Activated CD4-positive, CD25-positive, alpha-beta regulatory T cell treated with anti-CD3 and anti-CD28 coated beads, Interleukin-2, amount 50 U/mL, for 72 hours (primary cell): ENCODE data around the gene RIIAD1.
"Not testable (repeated sequence)": the region's sequence is repeated elsewhere in the genome, so short reads cannot be mapped to it uniquely, and the experiment has no call there.

Experiments used
- DNase-seq: peaks from one replicate; pipeline ENCODE4 v3.0.0; 2021

The RIIAD1 gene

DNA sequence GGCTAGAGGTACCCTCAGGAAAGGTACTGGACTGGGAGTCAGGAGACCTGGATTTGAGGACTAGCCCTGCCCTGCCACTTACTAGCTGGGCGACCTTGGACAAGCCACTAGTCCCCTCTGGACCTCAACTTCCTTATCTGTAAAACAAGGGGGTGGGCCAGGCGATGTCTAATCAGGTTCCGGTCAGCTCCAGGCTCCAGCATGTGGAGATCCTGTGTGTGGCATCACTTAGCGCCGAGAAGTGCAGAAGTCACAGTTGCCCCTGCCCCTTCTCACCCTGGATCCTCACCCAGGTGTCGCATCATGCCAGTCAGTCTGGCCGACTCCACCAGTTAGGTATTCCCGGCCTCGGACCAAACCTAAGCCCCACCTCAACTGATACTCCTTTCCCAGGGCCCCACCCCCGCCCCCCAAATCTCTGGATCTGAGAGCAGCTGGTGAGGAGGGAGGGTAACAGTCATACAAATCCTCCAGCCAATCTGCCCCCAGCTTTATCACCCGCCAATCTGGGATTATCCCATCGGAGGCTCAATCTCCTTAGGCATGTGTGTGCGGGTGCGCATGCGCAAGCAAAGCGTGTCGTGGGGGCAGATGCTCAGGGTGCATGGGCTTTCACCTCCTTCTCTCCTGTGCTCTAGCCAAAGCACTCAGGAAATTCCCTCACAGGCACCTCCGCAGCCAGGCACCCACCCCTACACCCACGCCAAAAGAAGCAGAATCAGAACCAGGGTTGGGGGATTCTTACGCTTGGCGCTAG, 10.1 kb upstream of the RIIAD1 start:
- no peak for DNase-seq

DNA sequence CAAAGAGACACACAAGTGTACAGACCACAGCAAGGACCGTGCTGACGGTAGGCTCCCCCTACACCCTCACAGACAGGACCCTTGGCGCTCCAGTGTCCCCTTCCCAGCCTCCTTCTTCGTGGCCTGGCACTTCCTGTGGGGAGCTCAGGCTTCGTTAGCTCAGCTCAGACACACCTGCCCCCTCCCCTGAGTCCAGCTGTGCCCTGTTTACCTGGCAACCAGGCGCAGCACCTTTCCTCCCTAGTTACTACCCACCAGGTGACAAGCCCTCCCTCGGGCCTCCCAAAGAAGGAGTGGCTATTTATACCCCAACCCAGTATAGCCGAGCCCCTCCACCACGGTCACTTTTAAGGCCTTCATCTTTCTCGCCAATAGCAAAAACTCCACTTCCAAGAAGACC, 9.4 kb upstream of the RIIAD1 start:
- no peak for DNase-seq

DNA sequence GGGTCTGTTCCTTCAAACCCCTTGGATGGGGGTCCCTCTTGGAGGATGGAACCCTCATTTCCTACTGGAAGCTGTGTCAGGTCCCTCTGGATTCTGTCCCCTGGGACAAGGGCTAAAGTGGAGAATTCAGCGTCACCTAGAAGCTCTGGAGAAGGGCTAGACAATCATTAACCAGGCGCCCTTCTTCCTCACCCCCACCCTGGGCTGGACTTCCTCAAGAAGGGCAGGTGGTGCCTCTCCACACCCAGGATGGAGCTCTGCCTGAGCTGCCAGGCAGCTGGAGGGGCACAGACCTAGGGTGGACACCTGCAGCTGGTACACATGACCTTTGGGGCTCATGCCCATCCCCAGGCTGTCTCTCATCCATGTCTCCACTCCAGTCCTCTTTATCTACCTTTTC, 8.3 kb upstream of the RIIAD1 start:
- DNase-seq = no peak

DNA sequence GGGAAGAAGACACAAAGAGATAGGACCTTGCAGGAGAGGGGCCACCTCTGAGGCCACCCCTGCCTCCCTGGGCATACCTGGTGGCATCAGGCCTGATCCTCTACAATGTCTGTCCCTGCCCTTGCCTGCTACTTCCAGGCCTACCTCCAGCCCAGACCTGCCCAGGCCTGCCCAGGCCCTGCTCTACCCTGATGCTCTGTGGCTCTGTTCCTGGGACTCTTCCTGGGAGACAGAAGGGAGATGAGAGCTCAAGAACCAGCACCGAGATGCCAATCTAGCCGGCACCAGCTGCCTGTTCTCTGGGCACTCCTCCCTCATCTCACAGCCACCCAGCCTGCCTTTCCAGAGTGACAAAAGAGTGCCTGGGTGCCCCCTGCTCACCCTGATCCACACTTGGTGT, 7.4 kb upstream of the RIIAD1 start:
- DNase-seq = no peak

DNA sequence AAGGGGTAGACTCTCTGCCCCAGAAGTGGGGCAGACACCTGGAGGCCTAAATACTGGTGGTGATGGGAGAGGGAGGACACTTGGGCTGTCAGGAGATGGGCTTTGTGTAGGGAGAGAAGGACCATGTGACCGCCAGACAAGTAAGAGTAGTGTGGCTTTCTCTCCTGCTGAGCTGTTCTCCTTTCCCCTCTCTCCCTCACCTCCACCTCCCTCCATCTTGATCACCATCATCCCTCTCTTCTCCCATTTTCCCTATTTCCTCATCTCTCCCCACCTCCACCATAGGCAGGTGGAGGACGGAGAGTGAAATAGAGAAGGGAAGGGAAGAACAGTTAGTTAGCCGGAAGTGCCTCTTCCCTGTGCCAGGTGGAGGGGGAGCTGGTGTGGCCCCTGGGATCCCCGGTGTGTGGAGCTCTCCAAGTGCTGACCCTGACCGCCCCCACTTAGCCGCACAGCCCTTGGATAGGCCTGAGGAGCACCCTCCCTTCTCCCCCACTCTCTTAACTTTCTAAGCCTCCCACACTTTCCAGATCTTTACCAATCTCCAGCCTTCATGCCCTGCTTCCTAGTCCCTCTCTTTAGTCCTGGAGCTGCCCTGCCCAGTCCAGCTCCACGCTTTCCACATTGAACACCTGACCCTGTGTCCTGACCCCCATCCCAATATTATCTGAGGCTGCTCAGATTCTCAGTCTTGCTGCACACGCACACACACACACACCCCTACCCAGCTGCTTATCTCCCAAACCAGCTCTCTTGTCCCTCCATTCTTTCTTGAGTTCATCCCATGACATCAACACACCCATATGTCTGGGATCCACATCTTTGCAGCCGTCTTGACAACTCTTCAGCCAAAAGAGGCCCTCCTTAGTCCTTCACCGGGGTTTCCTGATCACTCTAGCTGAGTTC, 6.2 kb upstream of the RIIAD1 start:
- no peak for DNase-seq

DNA sequence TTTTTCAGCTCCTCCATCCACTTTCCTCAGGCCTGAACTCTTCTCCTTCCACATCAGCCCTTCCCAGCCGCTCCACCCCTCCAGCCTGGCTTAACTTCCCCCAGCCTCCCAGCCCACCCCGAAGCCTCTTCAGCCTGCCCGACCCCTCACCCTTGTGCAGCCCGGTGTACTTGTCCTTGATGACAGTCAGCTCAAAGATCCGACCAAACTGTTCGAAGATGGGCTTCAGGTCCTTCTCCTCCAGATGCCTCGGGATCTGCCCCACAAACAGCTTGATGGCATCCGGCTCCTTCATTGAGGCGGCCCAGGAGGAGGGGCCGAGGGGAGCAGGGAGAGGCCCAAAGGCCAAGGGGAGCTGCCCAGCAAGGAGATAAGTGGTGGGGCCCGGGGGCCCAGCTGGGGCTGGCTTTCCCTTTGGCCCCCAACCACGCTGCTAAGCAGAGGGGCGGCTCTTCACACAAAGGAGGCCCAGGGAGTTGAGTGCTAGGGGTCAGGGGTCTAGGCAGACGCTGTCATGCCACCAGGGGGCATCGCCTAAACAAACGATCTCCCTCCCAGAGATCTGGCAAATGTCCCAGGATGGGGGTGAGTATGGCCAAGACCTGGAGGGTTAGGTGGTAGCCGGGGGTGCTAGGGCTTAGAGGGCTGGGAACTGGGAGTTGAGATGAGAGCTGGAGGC, 5.5 kb upstream of the RIIAD1 start:
- DNase-seq = no peak

DNA sequence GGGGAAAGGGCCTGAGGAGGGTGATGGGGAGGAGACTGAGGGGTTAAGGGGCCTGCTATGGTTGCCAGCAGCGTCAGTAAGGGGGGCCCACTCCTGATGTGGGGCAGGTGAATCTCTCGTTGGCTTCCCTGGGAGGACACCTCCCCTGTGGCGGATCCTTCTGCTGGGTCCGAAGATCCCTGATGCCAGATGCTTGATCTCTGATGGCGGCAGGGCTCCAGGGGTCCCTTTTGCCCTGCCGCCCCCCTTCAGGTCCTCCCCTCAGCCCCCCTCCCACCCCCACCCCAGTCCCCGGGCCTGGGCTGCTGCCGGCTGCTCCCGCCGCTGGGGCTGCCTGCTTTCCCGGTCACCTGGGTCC, 4.9 kb upstream of the RIIAD1 start:
- DNase-seq = no peak

DNA sequence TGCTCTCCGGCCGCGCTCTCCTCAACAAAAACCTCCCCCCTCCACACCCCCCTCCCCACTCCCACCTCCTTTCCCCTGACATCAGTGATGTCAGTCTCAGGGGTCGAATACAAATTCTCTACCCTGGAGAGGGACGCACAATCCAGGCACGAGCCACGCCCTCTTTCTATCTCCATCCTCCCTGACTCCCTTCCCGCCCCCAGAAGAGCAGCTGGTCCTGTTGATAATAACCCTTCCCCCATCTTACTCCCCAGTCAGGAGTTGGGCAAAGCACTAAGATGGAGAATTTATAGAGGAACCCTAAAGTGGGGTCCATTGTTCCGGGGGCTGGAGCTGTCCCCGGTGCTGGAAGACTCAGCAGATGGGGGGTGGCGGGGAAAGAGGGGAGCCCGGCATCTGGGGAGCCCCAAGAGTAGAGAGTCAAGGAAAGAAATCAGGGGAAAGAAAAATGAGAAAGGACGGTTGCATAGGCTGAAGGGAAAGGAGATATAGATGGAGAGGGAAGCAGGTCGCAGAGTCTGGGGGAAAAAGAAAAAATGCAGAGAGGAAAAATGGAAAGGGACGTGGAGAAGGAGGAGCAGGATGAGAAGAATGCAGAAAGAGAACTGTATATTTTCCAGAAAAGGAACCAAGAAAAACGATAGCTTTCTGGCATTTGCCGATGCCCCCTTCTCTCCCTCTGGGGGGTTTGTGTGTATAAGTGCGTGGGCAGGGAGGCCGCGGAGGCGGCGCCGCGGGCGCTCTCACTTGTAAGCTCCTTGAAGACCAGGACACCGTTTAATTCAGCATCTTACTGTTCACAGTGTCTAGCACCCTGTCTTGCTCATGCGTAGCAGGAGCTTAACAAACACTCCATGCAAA, 4.3 kb upstream of the RIIAD1 start, which contains the start of gene CELF3:
Gene CELF3, minus strand, starts transcription at position 33 of the 861 bp plus-strand sequence. CDS start 783 bp downstream, outside the sequence.
- no peak for DNase-seq

DNA sequence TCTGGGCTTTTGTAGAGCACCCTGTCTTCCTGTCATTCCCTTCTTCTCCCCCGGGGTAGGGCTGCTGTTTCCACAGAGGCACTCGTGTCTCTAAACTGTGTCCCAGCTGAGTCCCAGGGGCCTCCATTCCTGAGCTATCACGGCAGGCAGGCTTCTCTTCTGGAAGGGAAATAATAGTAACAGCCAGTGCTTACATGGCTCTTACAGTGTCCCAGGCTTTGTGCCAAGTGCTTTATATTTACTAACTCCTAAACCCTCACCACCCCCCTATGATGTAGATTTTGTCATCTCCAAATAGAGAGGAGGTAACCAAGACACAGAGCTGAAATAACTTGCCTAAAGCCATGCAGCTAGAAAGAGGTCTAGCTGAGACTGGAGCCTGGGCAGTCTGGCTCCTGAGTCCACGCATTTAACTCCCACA, 3.3 kb upstream of the RIIAD1 start:
- DNase-seq = no peak

DNA sequence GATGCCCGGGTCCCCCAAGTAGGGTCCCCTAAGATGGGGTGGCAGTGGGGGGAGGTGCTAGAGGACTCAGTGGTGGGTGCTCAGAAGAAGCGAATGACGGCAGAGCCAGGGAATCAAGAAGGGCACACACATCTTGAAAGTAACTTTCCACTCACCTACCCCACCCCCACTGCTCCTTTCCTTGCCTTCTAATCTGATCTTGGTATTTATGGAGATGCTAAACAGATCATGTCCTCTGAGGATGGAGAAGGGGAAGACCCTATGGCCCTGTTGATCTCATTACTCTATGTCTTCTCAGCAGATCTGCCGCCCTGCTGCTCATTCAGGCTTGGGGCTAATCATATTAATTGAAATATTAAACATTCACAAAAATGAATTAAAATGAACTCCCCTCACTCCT, 2.7 kb upstream of the RIIAD1 start:
- no peak for DNase-seq

DNA sequence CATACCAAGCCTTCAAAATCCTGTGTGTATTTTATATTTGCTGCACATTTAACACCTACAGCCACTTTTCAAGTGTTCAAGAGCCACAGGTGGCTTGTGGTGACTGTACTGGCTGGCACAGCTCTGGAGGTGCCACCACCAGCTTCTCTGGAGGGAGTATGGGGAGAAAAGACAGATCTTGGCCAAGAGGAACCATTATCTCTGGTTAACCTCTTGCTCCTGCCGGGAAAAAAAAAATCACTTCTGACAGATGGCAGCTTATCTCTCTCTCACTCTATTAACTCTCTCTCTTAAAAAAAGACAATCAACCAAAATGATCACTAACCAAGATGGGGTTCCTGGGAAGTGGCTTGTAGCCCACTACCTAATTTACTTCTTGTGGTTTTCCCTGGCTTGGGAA, 1.2 kb upstream of the RIIAD1 start:
- DNase-seq = no peak

DNA sequence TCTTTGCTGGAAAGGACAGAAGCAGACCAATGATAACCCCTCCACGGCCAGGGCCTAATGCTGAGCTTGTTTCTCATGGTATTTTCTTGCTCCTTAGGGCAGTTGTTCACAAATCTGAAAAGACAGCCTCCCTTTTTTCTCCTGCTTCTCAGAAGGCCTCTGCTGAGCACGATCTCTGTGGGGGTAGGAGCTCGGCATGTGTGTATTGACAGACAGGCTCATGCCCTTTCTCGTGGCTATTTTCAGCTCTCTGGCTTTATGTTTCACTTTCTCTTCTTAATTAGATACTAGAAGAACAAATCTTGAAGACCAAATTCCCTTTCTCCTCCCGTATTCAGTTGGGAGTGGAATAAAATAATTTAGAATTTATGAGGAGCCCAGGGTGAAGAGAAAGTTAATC, 768 bp upstream of the RIIAD1 start:
- DNase-seq = no peak

DNA sequence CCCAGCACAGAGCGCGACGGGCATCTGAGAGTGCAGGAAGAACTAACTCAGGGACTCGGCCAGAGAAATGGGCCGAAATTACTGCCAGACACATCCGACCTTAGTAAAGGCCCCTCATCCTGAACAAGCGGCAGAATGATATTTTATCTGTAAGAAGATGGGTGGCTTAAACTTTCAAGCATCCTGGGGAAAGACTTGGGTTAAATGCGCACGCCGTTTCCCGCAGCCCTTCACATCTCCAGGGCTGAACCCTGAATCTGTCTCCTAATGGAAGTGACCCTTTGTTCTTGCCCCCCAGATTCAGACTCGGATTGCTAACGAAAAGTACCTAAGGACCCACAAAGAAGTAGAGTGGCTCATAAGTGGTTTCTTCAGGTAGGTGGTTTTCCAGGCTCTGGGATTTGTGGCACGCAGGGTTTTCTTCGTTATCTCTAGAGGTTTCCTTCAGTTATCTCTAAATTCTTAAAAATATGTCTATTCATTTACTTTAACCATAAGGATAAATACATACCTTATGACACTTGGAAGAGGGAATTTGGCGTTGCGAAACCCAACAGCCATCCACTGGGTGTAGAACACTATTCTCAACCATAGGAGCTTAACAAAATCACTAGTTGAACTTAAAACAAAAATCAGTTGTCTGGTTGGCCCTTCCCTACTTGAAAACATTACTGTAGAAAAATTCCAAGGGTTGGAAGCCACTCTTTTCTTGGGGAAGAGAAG, 627 bp downstream of the RIIAD1 start:
- DNase-seq = no peak

DNA sequence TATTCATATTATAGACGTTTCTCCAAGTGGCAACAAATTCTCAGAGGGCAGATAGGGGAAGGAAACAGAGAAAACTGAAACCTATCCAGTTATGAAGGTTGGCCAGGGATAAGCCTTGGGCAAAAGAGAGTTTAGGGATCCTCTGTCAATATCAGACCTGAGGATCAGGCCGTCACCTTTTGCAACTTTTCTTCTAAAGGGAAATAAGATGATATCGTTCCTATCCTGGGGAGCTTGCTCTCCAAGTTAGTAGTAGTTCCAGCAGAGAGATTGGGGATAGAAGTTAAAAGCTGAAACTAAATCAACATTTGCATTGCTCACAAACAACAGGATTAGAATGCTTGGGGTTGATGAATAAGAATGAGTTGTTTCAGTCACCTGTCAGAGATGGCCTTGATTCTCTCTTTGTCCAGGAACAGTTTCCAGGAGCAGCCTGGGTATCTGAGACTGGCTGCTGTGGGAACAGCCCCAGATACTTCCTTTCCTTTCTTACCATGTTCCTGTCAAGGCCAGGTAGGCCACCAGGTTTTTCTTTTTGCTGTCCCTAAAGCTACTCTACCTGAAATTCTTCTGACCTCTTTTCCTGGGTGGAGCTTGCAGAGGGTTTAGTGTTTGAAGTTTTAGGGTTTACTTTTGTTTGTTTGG, 2.5 kb downstream of the RIIAD1 start:
- no peak for DNase-seq

DNA sequence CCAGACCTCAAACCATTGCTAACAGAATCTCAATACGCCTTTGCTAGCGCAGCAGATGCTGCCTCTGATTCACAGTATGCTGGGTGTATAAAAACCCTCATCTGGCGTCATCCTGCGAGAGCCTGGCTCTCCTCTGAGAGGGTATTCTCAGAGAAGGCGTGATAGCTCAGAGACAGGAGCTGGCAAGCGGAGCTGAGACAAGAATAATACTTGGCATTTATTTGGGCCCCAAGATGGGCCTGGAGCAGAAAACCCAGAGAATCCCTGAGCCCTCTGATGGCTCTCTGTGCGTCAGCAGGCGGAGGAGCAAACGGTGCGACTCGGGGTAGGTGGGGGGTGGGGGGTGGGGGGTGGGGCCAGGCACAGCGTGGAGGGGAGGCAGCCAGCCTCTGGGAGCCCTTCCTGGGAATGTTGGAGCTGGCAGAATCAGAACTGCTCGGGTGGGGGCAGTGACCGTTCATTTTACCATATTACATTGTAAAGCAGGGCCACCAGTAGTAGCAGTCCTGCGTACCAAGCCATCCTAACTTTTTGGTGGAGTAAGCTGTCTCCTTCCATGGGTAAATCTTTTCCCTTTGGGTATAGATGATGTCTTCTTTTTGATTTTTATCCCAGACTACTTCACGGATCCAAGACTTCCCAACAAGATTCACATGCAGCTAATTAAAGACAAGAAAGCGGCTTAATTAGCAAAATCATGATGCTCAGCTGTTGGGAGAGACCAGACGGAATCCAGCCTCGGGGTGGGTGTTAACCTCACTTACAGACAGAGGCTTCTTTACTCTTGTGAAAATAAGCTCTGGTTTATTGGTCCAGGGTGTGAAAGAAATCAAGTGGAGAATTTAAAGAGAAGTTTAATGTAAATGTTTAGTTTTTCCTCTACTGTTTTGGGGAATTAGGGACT, 7.1 kb downstream of the RIIAD1 start:
- DNase-seq = no peak

DNA sequence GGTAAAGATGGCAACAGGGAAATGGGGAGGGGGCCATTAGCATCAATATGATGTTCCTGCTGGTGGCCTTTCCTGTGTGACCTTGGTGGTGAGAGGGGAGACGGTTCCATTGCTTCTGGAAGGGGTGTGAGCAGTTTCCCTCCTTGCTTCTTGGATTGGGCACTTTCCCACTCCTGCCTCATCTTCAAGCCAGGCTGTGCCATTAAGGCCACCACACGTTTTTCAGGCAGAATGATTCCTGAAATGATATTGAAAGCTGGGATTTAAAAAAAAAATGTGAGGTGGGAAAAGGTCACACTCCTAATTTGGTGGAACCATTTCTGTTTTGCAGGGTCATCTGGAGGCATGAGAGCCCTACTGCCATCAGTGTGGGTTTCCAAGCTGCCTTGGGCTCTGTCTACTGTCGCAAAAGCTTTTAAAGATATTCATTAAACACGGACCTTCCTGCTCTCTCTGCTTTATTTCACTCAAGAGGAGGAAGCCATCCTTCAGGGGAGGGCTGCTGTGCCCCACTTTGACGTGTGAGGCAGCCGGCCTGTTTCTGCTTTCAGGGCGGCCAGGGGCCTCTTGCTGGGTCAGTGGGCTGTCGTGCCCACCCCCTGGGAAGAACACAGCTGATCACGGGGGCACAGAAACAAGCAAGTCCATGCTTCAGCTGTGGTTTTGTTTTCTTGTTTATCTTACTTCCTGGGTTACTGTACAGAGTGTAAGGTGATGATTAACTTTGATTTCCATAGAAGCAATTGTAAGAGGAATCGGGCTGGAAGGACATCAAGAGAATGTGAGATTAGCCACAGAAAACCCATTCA, 8.0 kb downstream of the RIIAD1 start:
- DNase-seq = no peak

DNA sequence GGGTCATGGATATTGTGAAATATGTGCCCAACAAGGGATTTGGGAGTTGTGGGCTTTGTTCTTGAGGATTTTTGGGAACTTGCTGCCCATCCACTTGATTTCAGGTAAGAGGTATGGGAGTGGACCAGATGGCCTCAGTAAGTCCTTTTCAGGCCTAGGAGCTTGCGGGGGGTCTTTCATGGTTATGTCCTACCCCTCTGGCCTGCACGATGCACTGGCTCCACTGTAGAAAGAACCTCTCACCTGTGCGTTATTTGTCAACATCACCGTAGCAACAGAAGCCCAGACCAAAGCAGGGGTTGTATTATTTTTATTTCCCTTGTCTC, 8.6 kb downstream of the RIIAD1 start:
- no peak for DNase-seq

DNA sequence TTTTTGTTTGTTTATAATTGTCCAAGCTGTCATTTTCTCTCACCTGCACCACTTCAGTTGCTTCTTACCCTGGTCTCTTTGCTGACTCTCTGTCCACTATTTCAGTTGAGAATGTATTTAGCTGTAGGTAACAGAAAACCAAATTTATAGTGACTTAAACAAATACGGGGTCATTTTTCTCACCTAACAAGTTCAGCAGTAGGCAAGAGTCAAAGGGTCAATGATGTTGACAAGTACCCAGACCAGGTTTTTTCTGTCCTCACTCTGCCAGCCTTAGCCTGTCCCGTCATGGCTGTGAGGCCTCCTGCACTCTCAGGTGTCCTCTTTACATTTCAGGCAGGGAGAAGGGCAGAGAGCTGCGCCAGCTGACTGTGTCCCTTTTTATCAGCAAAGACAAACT, 11.8 kb downstream of the RIIAD1 start:
- DNase-seq = no peak

DNA sequence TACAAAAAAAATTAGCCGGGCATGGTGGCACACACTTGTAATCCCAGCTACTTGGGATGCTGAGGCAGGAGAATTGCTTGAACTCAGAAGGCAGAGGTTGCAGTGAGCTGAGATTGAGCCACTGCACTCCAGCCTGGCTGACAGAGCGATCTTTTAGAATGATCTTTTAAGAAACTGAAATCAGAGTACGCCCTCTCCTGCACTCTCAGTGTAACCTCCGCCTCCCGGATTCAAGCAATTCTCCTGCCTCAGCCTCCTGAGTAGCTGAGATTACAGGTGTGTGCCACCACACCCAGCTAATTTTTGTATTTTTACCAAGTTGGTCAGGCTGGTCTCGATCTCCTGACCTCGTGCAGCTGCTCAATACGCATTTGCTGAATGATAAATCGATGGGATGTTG, 12.7 kb downstream of the RIIAD1 start:
- not testable (repeated sequence) for DNase-seq

DNA sequence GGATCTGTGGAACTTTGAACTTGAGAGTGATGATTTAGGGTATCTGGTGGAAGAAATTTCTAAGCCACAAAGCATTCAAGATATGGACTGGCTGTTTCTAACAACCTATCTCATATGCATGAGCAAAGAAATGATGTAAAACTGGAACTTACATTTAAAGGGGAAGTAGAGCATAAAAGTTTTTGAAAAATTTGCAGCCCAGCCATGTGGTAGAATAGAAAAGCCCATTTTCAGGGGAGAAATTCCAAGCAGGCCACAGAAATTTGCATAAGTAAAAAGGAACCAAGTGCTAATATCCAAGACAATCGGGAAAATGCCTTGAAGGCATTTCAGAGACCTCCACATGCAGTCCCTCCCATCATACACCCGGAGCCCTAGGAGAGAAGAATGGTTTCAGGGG, 15.7 kb downstream of the RIIAD1 start:
- DNase-seq = no peak
